NCI-H2227 (cell line): ENCODE data around the gene BBOF1.

Source experiments
- DNase-seq: peaks from one replicate; lab custom pipeline; 2025; ENCODE audit not compliant: unreplicated experiment; lab: John Stamatoyannopoulos, UW

Gene BBOF1

GRCh38 chr14:74085047-74085637 is 66.0 kb downstream of the BBOF1 start:
- no peak for DNase-seq

DNA sequence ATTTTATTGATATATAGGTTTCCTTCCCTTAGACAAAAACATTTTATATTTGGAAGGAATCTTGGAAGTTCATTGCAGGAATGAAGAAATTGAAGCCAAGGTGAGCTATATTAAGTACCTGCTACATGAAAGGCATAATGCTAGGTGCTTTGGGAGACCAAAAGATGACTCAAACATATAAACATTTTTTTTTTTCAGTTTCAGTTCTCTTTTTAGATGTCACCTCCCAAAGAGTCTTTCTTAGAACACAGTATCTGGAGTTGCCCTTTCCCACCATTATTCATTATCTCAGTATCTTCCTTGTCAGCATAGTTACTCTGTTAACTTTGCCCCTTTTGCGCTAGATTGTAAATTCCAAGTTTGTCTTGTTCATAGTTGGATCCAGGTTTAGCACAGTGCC is 66.7 kb downstream of the BBOF1 start:
- DNase-seq, result no peak

- no peak for DNase-seq
Measured at GRCh38 chr14:74089251-74090020, 70.3 kb downstream of the BBOF1 start.

DNA sequence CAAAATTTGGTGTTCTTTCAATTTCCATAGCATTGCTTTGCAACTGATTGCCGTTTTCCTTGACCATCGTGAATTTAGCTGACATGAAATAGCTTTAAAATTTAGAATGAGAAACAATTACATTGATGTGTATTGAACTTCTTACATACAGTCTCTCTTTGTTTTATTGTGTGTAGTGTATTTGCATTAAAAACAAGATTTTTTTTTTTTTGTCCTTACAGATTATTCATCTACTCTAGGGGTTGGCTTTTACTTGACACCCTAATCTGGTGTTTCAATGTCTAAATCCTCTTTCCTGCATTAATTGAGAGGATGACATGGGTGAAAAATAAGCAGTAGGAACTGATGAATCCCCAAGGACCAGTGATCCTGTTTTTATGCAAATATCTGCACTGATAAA is 86.2 kb downstream of the BBOF1 start:
- DNase-seq, result no peak

- DNase-seq, result no peak
Measured at GRCh38 chr14:74109369-74109768, 90.2 kb downstream of the BBOF1 start.

DNA sequence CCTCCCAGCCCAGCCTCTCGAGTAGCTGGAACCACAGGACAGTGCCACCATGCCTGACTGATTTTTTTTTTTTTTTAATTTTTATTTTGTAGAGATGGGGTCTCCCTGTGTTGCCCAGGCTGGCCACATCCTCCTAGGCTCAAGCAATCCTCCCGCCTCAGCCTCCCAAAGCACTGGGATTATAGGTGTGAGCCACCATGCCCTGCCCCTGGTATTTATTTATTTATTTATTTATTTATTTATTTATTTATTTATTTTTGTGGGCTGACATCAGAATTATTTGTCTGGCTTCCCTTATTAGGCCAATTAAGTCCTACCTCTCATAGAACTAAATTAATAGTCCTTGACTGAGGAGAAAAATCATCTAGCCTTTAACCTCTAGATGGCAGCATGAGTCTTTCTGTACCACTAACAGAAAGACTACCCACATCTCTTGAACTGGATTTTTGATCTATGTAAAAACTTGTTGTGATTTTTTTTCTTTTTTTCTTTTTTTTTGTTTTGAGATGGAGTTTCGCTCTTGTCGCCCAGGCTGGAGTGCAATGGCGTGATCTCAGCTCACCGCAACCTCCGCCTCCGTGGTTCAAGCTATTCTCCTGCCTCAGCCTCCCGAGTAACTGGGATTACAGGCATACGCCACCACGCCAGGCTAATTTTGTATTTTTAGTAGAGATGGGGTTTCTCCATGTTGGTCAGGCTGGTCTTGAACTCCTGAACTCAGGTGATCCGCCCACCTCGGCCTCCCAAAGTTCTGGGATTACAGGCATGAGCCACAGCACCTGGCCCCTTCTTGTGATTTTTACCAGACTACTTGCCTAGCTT is 92.5 kb downstream of the BBOF1 start:
- DNase-seq, result peak; percentile 52
